ENCODE results near the gene TLCD3B.

The TLCD3B gene

DNA sequence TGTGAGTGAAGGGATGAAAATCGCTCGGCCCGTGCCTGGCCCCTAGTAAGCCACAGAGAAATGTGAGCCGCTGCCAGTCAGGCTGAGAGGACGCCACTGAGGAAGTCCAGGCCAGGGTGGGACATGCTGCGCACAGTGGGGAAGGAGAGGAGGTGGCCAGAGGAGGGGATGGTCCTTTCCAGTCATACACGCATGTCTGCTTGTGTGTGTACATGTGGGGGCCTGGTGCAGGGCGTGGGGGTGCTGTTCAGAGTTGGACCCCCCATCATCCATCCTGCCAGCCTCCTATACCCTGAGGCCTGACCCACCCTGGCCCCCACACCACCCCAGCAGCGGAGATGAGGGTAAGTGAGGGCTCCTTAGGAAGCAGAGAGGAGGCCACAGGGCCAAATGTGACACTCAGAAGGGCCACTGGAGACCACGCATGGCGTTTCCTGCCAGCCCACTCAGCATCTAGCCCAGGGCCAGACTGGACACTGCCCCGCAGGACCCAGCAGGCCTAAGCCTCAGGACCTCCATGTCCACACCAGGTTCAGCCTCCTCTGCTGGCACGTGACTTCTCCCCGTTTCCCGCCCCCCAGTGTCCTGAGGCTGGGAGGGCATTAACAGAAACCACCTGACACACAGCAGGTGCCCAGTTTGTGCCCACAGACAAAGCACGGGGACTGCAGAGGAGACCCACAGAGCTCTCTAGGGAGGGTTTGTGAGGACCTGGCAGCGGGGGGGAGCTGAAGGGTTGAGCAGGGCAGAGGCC is 27.2 kb downstream of the TLCD3B start:
- H3K4me3 ChIP-seq (ENCODE audit: severe bottlenecking) = no peak overlapping the region
- no peak overlapping the region for H3K27ac ChIP-seq (ENCODE audit: poor library complexity, severe bottlenecking)
- DNase-seq (ENCODE audit: low spot score) = no peak
- peaks cover 5% of the 10 kb centered on the region for H3K36me3 ChIP-seq (ENCODE audit: low read depth)
- no peaks in the 10 kb centered on the region for H3K4me1 ChIP-seq (ENCODE audit: insufficient read depth, poor library complexity, severe bottlenecking)
- TF ChIP-seq, protein P1, sequence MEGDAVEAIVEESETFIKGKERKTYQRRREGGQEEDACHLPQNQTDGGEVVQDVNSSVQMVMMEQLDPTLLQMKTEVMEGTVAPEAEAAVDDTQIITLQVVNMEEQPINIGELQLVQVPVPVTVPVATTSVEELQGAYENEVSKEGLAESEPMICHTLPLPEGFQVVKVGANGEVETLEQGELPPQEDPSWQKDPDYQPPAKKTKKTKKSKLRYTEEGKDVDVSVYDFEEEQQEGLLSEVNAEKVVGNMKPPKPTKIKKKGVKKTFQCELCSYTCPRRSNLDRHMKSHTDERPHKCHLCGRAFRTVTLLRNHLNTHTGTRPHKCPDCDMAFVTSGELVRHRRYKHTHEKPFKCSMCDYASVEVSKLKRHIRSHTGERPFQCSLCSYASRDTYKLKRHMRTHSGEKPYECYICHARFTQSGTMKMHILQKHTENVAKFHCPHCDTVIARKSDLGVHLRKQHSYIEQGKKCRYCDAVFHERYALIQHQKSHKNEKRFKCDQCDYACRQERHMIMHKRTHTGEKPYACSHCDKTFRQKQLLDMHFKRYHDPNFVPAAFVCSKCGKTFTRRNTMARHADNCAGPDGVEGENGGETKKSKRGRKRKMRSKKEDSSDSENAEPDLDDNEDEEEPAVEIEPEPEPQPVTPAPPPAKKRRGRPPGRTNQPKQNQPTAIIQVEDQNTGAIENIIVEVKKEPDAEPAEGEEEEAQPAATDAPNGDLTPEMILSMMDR (IDR thresholded peaks at IDR 0.05; ENCODE audit: poor library complexity, severe bottlenecking) = no peak
- no peaks in the 10 kb centered on the region for H3K27me3 ChIP-seq (ENCODE audit: insufficient read depth, poor library complexity, severe bottlenecking)
- no peaks in the 10 kb centered on the region for H3K9me3 ChIP-seq (ENCODE audit: severe bottlenecking)
- no peak for ATAC-seq (ENCODE audit: low read depth)

DNA sequence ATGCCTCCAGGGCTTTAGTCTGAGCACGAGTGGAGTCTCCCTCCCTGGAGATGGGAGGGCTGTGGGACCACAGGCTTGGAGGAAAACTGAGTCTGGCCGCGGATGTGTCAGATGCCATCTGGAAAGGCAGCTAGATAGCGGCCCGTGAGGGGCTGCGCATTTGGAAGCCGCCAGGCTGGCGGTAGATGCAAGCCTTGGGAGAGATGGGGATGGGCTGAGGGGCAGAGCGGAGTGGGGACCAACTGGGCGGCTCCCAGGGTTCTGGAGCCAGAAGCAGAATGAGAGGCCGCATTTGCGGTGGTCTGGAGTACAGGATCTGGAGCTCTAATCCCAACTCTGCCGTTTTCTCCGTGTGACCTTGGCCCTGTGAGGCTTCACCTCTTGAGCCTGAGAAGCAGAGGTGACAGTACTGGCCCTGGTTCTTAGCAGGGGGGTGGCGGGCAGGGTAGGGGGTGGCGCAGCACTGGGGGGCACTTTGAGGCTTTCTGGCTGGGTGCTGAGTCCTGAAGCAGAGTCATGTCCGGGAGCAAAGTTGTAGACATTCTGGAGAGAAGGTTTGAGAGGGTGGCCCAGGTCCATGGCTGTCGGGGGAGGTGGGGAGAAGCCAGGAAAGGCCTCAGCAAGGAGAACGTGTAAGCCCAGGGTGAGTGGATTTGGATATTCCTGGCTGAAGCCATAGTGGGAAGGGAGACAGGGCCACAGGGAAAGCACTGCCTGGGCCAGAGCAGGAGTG is 28.3 kb downstream of the TLCD3B start:
- Histone ChIP-seq H3K4me1 (ENCODE audit: insufficient read depth, poor library complexity, severe bottlenecking) (no peaks in the 10 kb centered on the region), H3K27me3 (ENCODE audit: insufficient read depth, poor library complexity, severe bottlenecking) (no peaks in the 10 kb centered on the region), H3K27ac (ENCODE audit: poor library complexity, severe bottlenecking) (no peak overlapping the region), H3K4me3 (ENCODE audit: severe bottlenecking) (no peak overlapping the region), H3K36me3 (ENCODE audit: low read depth) (peaks cover 8% of the 10 kb centered on the region), H3K9me3 (ENCODE audit: severe bottlenecking) (no peaks in the 10 kb centered on the region)
- TF ChIP-seq, protein P1 (IDR thresholded peaks at IDR 0.05; ENCODE audit: poor library complexity, severe bottlenecking) = no peak
- ATAC-seq (ENCODE audit: low read depth) (no peak), DNase-seq (ENCODE audit: low spot score) (no peak)

DNA sequence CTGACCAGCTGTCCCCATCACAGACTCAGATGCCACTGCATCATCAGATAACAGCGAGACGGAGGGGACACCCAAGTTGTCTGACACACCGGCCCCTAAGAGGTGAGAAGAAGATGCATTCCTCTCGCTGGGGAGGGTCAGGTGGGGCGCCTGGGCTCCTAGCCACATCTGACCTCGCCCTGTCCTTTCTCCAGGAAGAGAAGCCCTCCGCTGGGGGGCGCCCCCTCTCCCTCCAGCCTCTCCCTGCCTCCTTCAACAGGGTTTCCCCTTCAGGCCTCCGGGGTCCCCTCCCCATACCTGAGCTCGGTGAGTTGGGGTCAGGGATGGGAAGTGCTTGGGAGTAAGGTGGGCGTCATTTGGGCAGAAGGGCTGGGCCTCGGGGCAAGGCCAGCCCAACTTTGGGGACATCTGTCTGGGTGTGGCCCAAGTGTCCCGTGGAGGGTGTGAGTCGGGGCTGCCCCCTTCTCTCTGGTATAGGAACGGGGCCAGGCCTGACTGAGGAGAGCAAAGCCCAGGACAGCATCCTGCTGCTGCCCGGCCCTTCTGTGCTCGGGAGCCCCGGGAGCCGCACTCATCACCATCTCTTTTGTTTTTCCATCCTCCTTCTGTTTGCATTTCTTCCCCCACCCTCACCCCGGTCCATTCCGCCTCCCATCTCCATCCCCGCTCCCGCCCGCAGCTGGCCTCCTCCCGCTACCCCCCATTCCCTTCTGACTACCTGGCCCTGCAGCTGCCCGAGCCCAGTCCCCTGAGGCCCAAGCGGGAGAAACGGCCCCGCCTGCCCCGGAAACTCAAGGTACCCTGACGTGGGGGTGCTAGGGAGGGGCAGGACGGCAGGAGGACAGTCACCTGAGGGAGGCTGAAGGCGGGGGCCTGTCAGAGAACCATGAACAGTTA is 30.1 kb downstream of the TLCD3B start:
- TF ChIP-seq, protein P1 (IDR thresholded peaks at IDR 0.05; ENCODE audit: poor library complexity, severe bottlenecking) = no peak
- no peaks in the 10 kb centered on the region for H3K4me1 ChIP-seq (ENCODE audit: insufficient read depth, poor library complexity, severe bottlenecking)
- H3K4me3 ChIP-seq (ENCODE audit: severe bottlenecking) = no peak overlapping the region
- no peaks in the 10 kb centered on the region for H3K9me3 ChIP-seq (ENCODE audit: severe bottlenecking)
- DNase-seq (ENCODE audit: low spot score) = no peak
- H3K27me3 ChIP-seq (ENCODE audit: insufficient read depth, poor library complexity, severe bottlenecking) = no peaks in the 10 kb centered on the region
- no peak overlapping the region for H3K27ac ChIP-seq (ENCODE audit: poor library complexity, severe bottlenecking)
- ATAC-seq (ENCODE audit: low read depth) = no peak
- peaks cover 8% of the 10 kb centered on the region for H3K36me3 ChIP-seq (ENCODE audit: low read depth)

DNA sequence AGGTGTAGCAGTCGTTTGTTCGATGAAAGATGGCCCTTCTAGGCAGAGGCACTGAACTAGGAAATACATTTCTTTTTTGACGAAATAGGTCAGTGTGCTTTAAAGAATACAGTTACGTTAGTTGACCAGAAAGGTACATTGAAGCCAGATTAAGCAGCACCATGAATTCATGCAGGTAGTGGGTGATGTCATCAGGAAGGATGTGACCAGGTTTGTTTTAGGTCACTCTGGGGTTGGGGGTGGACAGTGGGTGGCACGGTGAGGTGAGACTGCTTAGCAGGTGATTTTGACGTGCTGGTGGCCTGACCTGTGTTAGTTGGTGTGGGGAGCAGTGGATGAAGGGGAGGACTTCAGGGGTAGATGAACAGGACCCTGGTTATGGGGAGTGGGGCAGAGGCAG is 31.5 kb downstream of the TLCD3B start:
- ATAC-seq (ENCODE audit: low read depth) (no peak), DNase-seq (ENCODE audit: low spot score) (no peak)
- Histone ChIP-seq H3K27me3 (ENCODE audit: insufficient read depth, poor library complexity, severe bottlenecking) (no peaks in the 10 kb centered on the region), H3K27ac (ENCODE audit: poor library complexity, severe bottlenecking) (no peak overlapping the region), H3K4me1 (ENCODE audit: insufficient read depth, poor library complexity, severe bottlenecking) (peaks cover under 1% of the 10 kb centered on the region), H3K9me3 (ENCODE audit: severe bottlenecking) (no peaks in the 10 kb centered on the region), H3K36me3 (ENCODE audit: low read depth) (peaks cover 8% of the 10 kb centered on the region), H3K4me3 (ENCODE audit: severe bottlenecking) (no peak overlapping the region)
- TF ChIP-seq, protein P1 (IDR thresholded peaks at IDR 0.05; ENCODE audit: poor library complexity, severe bottlenecking) = no peak
